HG03558 (cell line): ENCODE results near the gene USP12.

Experiments used
- ATAC-seq: cut with Tn5 transposase; IDR thresholded peaks from one replicate; pipeline ENCODE4 v1.9.1; 2021; ENCODE audit warnings: moderate number of reproducible peaks; ENCODE audit not compliant: unreplicated experiment; ENCODE audit errors: extremely low read depth

Gene USP12

GRCh38 chr13:27044837-27045570 is 126.6 kb downstream of the USP12 start:
- no peak for ATAC-seq

- no peak for ATAC-seq
Observed at GRCh38 chr13:27043013-27043412, 128.6 kb downstream of the USP12 start.

GRCh38 chr13:27041341-27041740 is 130.3 kb downstream of the USP12 start:
- ATAC-seq: no peak

GRCh38 chr13:27040826-27041108 is 130.8 kb downstream of the USP12 start:
- ATAC-seq: no peak

GRCh38 chr13:27039171-27039701 is 132.4 kb downstream of the USP12 start:
- no peak for ATAC-seq

GRCh38 chr13:27038323-27038722 is 133.3 kb downstream of the USP12 start:
- no peak for ATAC-seq

- no peak for ATAC-seq
Observed at GRCh38 chr13:27037571-27037970, 134.0 kb downstream of the USP12 start.

- no peak for ATAC-seq
Observed at GRCh38 chr13:27037171-27037570, 134.4 kb downstream of the USP12 start.

GRCh38 chr13:27036236-27036981 is 135.2 kb downstream of the USP12 start:
- ATAC-seq: no peak

- no peak for ATAC-seq
Observed at GRCh38 chr13:27035892-27036235, 135.7 kb downstream of the USP12 start.

- no peak for ATAC-seq
Observed at GRCh38 chr13:27034678-27035111, 136.9 kb downstream of the USP12 start.

- ATAC-seq: no peak
Observed at GRCh38 chr13:27028683-27029480, 142.7 kb downstream of the USP12 start.

GRCh38 chr13:27027086-27027667 is 144.4 kb downstream of the USP12 start:
- no peak for ATAC-seq

- ATAC-seq: no peak
Observed at GRCh38 chr13:27026396-27026795, 145.2 kb downstream of the USP12 start.

- ATAC-seq: no peak
Observed at GRCh38 chr13:27024776-27025492, 146.7 kb downstream of the USP12 start.

GRCh38 chr13:27024074-27024461 is 147.5 kb downstream of the USP12 start:
- ATAC-seq: no peak

- ATAC-seq: no peak
Observed at GRCh38 chr13:27023385-27024073, 148.1 kb downstream of the USP12 start.

- ATAC-seq: no peak
Observed at GRCh38 chr13:27022571-27023311, 148.9 kb downstream of the USP12 start.

GRCh38 chr13:27020415-27020814 is 151.2 kb downstream of the USP12 start:
- ATAC-seq: no peak
